GM12878 (cell line): ENCODE results near the gene CWF19L1. TPM values are rescaled to one million over a fixed set of nuclear protein-coding genes. Genes with fewer than 3 reads are reported as not detected.
A peak's percentile ranks its signal among the peaks of the same experiment; 100 is the strongest.
"Not testable (repeated sequence)": the region's sequence is repeated elsewhere in the genome, so short reads cannot be mapped to it uniquely, and the experiment has no call there.

ENCODE experiments used
- ATAC-seq: fragments of 200-7000 bp; cut with Tn5 transposase; 3 replicates; pipeline ENCODE4 v1.9.1; 2020; ENCODE audit warnings: mild to moderate bottlenecking, moderate library complexity
- BruUV-seq: library from RNA; stranded (reverse); fragments of 400-500 nt; replicated peaks from 2 replicates; lab custom pipeline; 2021; lab: Mats Ljungman, UMichigan
- CTCF ChIA-PET: fragments of 300-600 bp; sonication (Branson Sonifier 250); formaldehyde crosslinking; extraction: SDS; loops from one replicate; lab custom pipeline; 2021; ENCODE audit warnings: inconsistent platforms; lab: Yijun Ruan, JAX
- POLR2A ChIA-PET: fragments of 350-600 bp; formaldehyde crosslinking; extraction: SDS; loops from one replicate; lab custom pipeline; 2021; ENCODE audit warnings: inconsistent platforms; lab: Charles Lee
- RAD21 ChIA-PET: fragments of 300-600 bp; sonication (Branson Sonifier 250); formaldehyde crosslinking; loops from one replicate; lab custom pipeline; 2023; ENCODE audit warnings: antibody characterized with exemption; ENCODE audit not compliant: unreplicated experiment; lab: Charles Lee
- SMC1A ChIA-PET: fragments of 300-600 bp; sonication (Branson Sonifier 250); formaldehyde crosslinking; loops from one replicate; lab custom pipeline; 2023; ENCODE audit not compliant: unreplicated experiment, uncharacterized antibody; lab: Charles Lee
- DNase-seq: peaks from one replicate; pipeline ENCODE4 v3.0.0-alpha.2; 2011; ENCODE audit warnings: low read depth, low spot score
- FAIRE-seq: peaks from 3 replicates; lab custom pipeline; 2011; peaks lifted over from hg19 to GRCh38; lab: Jason Lieb, UNC
- H2AFZ ChIP-seq: 2 replicates; pipeline ENCODE4 v1.6.0; 2011; ENCODE audit warnings: low read depth, low read length, control low read depth; ENCODE audit not compliant: control insufficient read depth
- H3K27ac ChIP-seq: 2 replicates; pipeline ENCODE4 v1.5.1; 2011; ENCODE audit warnings: control low read depth; ENCODE audit not compliant: control insufficient read depth, insufficient read depth
- H3K27me3 ChIP-seq, 2 experiments: replicated peaks in 1 of 2; 2 replicates each; pipeline versions ENCODE4 v1.6.0 to v1.6.1; 2011; ENCODE audit warnings: low read length in 1 of 2; ENCODE audit not compliant: control insufficient read depth in 2 of 2, insufficient read depth in 2 of 2
- H3K36me3 ChIP-seq, 2 experiments: 2 replicates each; pipeline ENCODE4 v1.5.1; 2011; ENCODE audit warnings: low read length in 1 of 2; ENCODE audit not compliant: control insufficient read depth in 2 of 2, insufficient read depth in 2 of 2
- H3K4me1 ChIP-seq: 2 replicates; pipeline ENCODE4 v1.6.1; 2011; ENCODE audit warnings: mild to moderate bottlenecking, low read length, moderate library complexity, mixed read lengths; ENCODE audit not compliant: control insufficient read depth, insufficient read depth
- H3K4me2 ChIP-seq: 2 replicates; pipeline ENCODE4 v1.6.0; 2011; ENCODE audit warnings: control low read depth; ENCODE audit not compliant: control insufficient read depth, insufficient read depth
- H3K4me3 ChIP-seq: fragments of 200-600 bp; sonication (generic); 2 replicates; pipeline ENCODE4 v1.5.1; 2016
- H3K79me2 ChIP-seq: 2 replicates; pipeline ENCODE4 v1.6.0; 2011; ENCODE audit warnings: low read length; ENCODE audit not compliant: control insufficient read depth, insufficient read depth
- H3K9ac ChIP-seq: 2 replicates; pipeline ENCODE4 v1.8.0; 2011; ENCODE audit warnings: low read length, control low read depth, mixed read lengths; ENCODE audit not compliant: control insufficient read depth, insufficient read depth
- H3K9me3 ChIP-seq: replicated peaks from 3 replicates; pipeline ENCODE4 v1.5.1; 2011; ENCODE audit warnings: mild to moderate bottlenecking, low read length; ENCODE audit not compliant: control insufficient read depth, insufficient read depth
- H4K20me1 ChIP-seq: 2 replicates; pipeline ENCODE4 v1.6.0; 2011; ENCODE audit not compliant: control insufficient read depth, insufficient read depth
- CHD1 ChIP-seq: IDR thresholded peaks from 2 replicates; pipeline ENCODE4 v1.6.1; 2012; ENCODE audit warnings: low read depth, low read length, improper control_type of control experiment
- CTCF ChIP-seq, 3 experiments: IDR thresholded peaks in 2 of 3; conservative IDR thresholded peaks in 1 of 3; 2 replicates each; pipeline ENCODE4 v1.5.1; 2011; ENCODE audit warnings: low read depth in 3 of 3, low read length in 3 of 3, mild to moderate bottlenecking in 3 of 3, control low read depth in 2 of 3, moderate library complexity in 2 of 3, inconsistent platforms in 1 of 3, mixed read lengths in 1 of 3; ENCODE audit not compliant: control insufficient read depth in 2 of 3, insufficient read depth in 1 of 3; ENCODE audit errors: extremely low read depth in 1 of 3
- RAD21 ChIP-seq: IDR thresholded peaks from 2 replicates; pipeline ENCODE4 v1.6.1; 2011; ENCODE audit warnings: mild to moderate bottlenecking, low read depth, low read length, moderate library complexity; ENCODE audit not compliant: insufficient read depth
- SMC3 ChIP-seq: IDR thresholded peaks from 2 replicates; pipeline ENCODE4 v1.6.1; 2011; ENCODE audit warnings: low read length, improper control_type of control experiment, borderline replicate concordance
- ZNF592 ChIP-seq: fragments of 450-650 bp; IDR thresholded peaks from 2 replicates; pipeline ENCODE4 v1.6.1; 2017; ENCODE audit warnings: mild to moderate bottlenecking, moderate library complexity
- WGBS: methylation state at CpG from one replicate; pipeline ENCODE4 v1.1.6; 2016; ENCODE audit warnings: low lambda C conversion rate; ENCODE audit not compliant: insufficient replicate concordance, insufficient coverage; ENCODE audit errors: missing lambda C conversion rate; 5-methylcytosine and 5-hydroxymethylcytosine counted together
- in situ Hi-C: fragments of 300-500 bp; cut with MboI; formaldehyde crosslinking; loops from 9 replicates; pipeline ENCODE4 v1.14.3; 2018; ENCODE audit warnings: mixed read lengths
- intact Hi-C: fragments of 100-400 bp; cut with micrococcal nuclease; formaldehyde crosslinking; loops from one replicate; pipeline ENCODE4 v1.14.2; 2022; ENCODE audit not compliant: unreplicated experiment
- polyA plus RNA-seq, 11 experiments: library from polyadenylated mRNA; depleted of rRNA in 4 of 11; unstranded in 6 of 11; stranded (reverse) in 5 of 11; fragments of >200 nt; fragmentation: Nextera tagmentation in 4 of 11; fragmentation: Illumina TruSeq in 1 of 11; extraction: Ambion mirVana in 4 of 11; extraction: Trizol in 1 of 11; gene quantifications; 1 replicate in 1 of 11; 2 replicates in 10 of 11; pipeline versions ENCODE4 v1.2.1 to v1.2.3, GENCODE V29; 2011 to 2016; ENCODE audit warnings: inconsistent platforms in 2 of 11, missing spikeins in 2 of 11, low read depth in 1 of 11
- total RNA-seq, 4 experiments: library from RNA; depleted of rRNA in 3 of 4; stranded (reverse); fragments of >200 nt in 3 of 4; fragmentation: Illumina TruSeq in 1 of 4; extraction: Trizol in 1 of 4; gene quantifications; 2 replicates each; pipeline versions ENCODE4 v1.2.1 to v1.2.3, GENCODE V29; 2013 to 2021

CWF19L1 gene
- total and polyA plus RNA-seq, 10 of the 15 experiments (the other 5 are each of a cell fraction or from before 2014, with no cell fraction given): 30.2 to 51.7 (median 38.1) TPM

GRCh38 chr10:100303724-100304319, 36.4 kb upstream of the CWF19L1 start:
- 31% methylated on average over 7 of the region's 7 CpGs for WGBS
- Histone ChIP-seq H3K79me2 (no peaks in the 10 kb centered on the region), H3K27me3 (no peaks in the 10 kb centered on the region; a peak in 2 of 4 replicates), H3K9me3 (no peaks in the 10 kb centered on the region; the same call in 2 of the 3 replicates)
- peak; percentile 74 for ATAC-seq
- intact Hi-C loops: loop anchor here (1.0 kb wide), 1 partner anchor 34 kb away; no protein-coding TSS in a partner anchor
- RAD21 ChIA-PET: interaction anchor here (0.6 to 2.1 kb wide), 9 partner anchors 13 to 215 kb away, joined by 3 to 12 read pairs (median 4); no protein-coding TSS in a partner anchor
- POLR2A ChIA-PET: no interaction called here
- peak; percentile 59 to 61 (median 60) for TF ChIP-seq CTCF (IDR thresholded peaks at IDR 0.05 in 2 of 3, conservative IDR thresholded peaks at IDR 0.05 in 1 of 3; ENCODE audit: control insufficient read depth in 2 of 3, extremely low read depth in 1 of 3, insufficient read depth in 1 of 3, low read depth in 3 of 3, low read length in 3 of 3)
- TF ChIP-seq SMC3: peak; percentile 53; the same call in 1 of the 2 replicates
- no peak for TF ChIP-seq ZNF592
- TF ChIP-seq RAD21: peak; percentile 73
- TF ChIP-seq CHD1: no peak
- TF ChIP-seq, all 136 proteins: peak for 3
- H2AFZ ChIP-seq: no peak overlapping the region
- no peak overlapping the region for H3K4me2 ChIP-seq
- H3K36me3 ChIP-seq: no peaks in the 10 kb centered on the region
- ChIA-PET SMC1A (interaction anchor here (0.6 to 1.5 kb wide), 8 partner anchors 24 to 135 kb away, joined by 3 to 7 read pairs (median 4); no protein-coding TSS in a partner anchor), CTCF (interaction anchor here (0.6 to 3.8 kb wide), 20 partner anchors 9 to 437 kb away, joined by 3 to 33 read pairs (median 4); no protein-coding TSS in a partner anchor)
- H3K27ac ChIP-seq: no peak overlapping the region
- H4K20me1 ChIP-seq: no peaks in the 10 kb centered on the region
- DNase-seq (no peak), FAIRE-seq (peak; percentile 92)
- no TSS peak for BruUV-seq
- H3K4me3 ChIP-seq: no peak overlapping the region
- H3K4me1 ChIP-seq: no peaks in the 10 kb centered on the region
- in situ Hi-C loops: no loop called here
- no peak overlapping the region for H3K9ac ChIP-seq

GRCh38 chr10:100301123-100301522, 33.7 kb upstream of the CWF19L1 start:
- SMC1A ChIA-PET, CTCF ChIA-PET, H3K27me3 ChIP-seq, H3K4me1 ChIP-seq, H2AFZ ChIP-seq, H3K4me3 ChIP-seq, in situ Hi-C loops, H3K9me3 ChIP-seq, POLR2A ChIA-PET, DNase-seq, RAD21 ChIA-PET, BruUV-seq, ATAC-seq, H3K79me2 ChIP-seq, H3K36me3 ChIP-seq, H4K20me1 ChIP-seq, H3K9ac ChIP-seq, intact Hi-C loops, H3K27ac ChIP-seq, H3K4me2 ChIP-seq, FAIRE-seq: not testable (repeated sequence)
- WGBS: 20% methylated on average over 5 of the region's 5 CpGs
